HUES48 (cell line): ENCODE data around the gene IGDCC3.

Source experiments
- H3K27ac ChIP-seq: one replicate; pipeline ENCODE4 v1.7.0; 2013; ENCODE audit warnings: low read depth, low read length, inconsistent platforms
- H3K27me3 ChIP-seq: 2 replicates; pipeline ENCODE4 v1.6.1; 2013; ENCODE audit warnings: mild to moderate bottlenecking, low read length; ENCODE audit not compliant: control insufficient read depth, insufficient read depth
- H3K36me3 ChIP-seq: 2 replicates; pipeline ENCODE4 v1.6.1; 2013; ENCODE audit warnings: low read length; ENCODE audit not compliant: control insufficient read depth, insufficient read depth
- H3K4me1 ChIP-seq: 2 replicates; pipeline ENCODE4 v1.6.1; 2013; ENCODE audit warnings: mild to moderate bottlenecking, low read length; ENCODE audit not compliant: control insufficient read depth, insufficient read depth
- H3K4me3 ChIP-seq: 2 replicates; pipeline ENCODE4 v1.5.1; 2013; ENCODE audit warnings: mild to moderate bottlenecking, low read depth, low read length
- H3K9ac ChIP-seq: 2 replicates; pipeline ENCODE4 v1.6.1; 2013; ENCODE audit warnings: mild to moderate bottlenecking, low read depth, low read length, moderate library complexity
- H3K9me3 ChIP-seq: 2 replicates; pipeline ENCODE4 v1.6.1; 2013; ENCODE audit warnings: low read length; ENCODE audit not compliant: control insufficient read depth, insufficient read depth

Gene IGDCC3

DNA sequence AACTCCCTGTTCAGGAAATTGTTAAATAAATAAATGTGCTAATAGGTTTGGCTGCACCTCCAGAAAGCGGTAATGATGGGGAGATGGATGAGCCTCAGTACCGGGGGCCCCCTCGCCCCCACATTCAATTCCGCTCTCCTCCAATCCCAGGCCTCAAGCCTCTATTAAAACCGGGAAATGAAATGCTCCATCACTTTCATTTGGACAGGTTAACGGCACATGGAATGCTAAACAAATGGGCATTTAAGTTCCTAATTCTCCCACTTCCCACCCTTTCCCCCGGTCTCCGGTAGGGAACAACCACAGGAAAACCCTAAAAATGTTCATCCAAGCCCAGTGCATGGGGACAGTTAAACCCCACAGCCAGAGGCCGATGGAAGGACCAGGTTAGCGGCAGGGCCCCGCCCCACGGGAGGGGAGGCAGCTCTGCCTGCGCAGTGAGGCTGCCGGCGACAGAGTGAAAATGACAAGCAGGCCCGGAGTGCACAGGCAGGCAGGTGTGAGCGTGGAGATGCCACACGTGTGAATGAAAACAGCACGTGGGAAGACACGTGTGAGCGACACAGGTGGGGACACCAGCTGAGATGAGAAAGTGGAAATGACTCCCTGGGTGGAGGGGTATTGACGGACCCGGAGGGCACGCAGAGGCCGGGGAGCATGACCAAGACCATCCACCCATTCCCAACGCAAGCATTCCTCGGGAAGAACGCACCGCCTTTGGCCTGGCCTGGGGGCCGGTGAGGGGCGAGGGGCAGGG is 45.2 kb downstream of the IGDCC3 start:
- H3K36me3 ChIP-seq, result no peaks in the 10 kb centered on the region; the same call in 1 of the 2 replicates
- H3K27ac ChIP-seq, result no peak overlapping the region
- H3K4me1 ChIP-seq, result peaks cover 38% of the 10 kb centered on the region
- no peak overlapping the region for H3K9ac ChIP-seq
- no peaks in the 10 kb centered on the region; the same call in 1 of the 2 replicates for H3K27me3 ChIP-seq
- no peaks in the 10 kb centered on the region for H3K9me3 ChIP-seq
- H3K4me3 ChIP-seq, result no peak overlapping the region

DNA sequence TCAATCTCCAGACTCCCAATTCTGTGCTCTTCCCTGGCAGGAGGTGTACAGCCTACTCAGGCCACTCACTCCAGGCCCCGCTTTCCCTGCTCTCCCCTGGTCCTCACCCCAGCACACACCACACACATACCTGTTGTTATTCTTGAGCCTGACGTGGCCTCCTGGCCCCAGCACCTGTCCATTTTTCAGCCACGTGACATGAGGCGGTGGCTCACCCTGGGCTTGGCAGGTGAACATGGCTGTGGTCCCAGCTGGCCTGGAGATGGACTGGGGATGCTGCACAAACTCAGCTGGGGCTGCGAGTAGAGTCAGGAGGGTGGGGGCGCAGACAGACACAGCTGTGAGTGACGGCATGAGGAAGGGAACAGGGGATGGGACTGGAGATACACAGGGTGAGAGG is 46.0 kb downstream of the IGDCC3 start:
- peaks cover 32% of the 10 kb centered on the region for H3K4me1 ChIP-seq
- H3K36me3 ChIP-seq, result no peaks in the 10 kb centered on the region; the same call in 1 of the 2 replicates
- H3K4me3 ChIP-seq, result no peak overlapping the region
- no peaks in the 10 kb centered on the region for H3K9me3 ChIP-seq
- H3K27me3 ChIP-seq, result no peaks in the 10 kb centered on the region; the same call in 1 of the 2 replicates
- no peak overlapping the region for H3K9ac ChIP-seq
- no peak overlapping the region for H3K27ac ChIP-seq

DNA sequence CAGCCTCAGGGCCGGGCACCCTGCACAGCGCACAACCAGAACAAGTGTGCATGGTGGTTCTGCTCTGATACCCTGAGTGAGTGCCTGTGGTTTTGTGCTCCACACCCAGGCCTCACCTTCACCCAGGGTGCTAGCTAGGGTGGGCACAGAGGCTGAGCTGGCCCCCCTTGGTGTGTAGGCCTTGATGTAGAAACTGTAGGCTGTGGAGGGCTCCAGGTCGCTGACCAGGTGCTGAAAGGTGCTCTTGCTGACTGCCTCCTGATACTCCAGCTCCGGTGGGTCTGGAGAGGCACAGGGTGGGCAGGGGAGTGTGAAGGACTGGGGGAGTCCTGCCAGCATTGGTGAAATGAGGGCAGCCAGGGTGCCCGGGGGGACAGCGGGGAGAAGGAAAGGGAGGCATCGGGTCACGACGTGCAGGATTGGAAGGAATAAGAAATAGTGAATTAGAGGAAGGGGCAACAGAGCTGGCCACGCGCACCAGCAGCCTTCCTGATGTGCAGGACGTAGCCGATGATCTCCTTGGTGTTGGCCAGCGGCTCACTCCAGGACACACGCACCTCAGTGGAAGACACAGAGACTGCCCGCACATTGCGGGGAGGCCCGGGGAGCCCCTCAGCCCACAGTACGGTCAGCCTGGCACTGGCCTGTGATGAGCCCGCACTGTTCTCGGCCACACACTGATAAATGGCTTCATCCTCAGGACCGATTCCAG is 46.7 kb downstream of the IGDCC3 start:
- Histone ChIP-seq H3K4me3 (no peak overlapping the region), H3K9ac (no peak overlapping the region), H3K27ac (no peak overlapping the region), H3K4me1 (peaks cover 27% of the 10 kb centered on the region), H3K27me3 (no peaks in the 10 kb centered on the region; the same call in 1 of the 2 replicates), H3K36me3 (no peaks in the 10 kb centered on the region; the same call in 1 of the 2 replicates), H3K9me3 (no peaks in the 10 kb centered on the region)

DNA sequence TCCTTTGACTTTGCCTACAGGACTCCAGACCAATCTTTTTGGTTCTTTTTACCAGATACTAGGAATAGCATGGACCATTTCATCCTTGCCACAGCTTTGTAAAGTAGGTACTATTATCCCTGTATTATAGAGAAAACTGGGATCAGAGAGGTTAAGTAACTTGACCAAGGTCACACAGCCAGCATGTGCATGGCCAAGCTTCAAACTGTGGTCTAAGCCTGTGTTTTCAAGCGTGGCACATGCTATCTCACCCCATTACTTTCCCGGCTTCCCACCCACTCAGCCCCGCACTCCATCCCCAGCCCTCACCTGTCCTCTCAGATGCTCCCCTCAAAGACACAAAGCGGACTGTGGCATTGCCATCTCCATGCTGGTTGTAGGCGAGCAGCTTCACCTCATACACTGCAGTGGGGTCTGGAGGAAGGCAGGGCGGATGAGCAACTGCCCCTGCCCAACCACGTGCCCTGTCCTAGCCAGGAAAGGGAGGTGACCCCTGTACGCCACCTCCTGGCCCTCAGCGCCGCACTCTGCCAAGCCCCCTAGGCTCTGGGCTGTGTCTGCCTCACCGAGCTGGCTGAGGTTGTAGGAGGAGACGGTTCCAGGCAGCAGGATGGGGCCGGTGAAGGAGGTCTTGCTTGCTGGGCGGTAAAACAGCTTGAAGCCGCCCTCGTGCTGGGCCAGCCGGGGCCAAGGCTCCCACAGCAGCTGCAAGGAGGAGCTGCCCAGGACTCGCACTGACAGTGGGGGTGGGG is 47.6 kb downstream of the IGDCC3 start:
- H3K4me3 ChIP-seq, result no peak overlapping the region
- no peak overlapping the region for H3K9ac ChIP-seq
- no peaks in the 10 kb centered on the region; the same call in 1 of the 2 replicates for H3K36me3 ChIP-seq
- H3K9me3 ChIP-seq, result no peaks in the 10 kb centered on the region
- H3K4me1 ChIP-seq, result peaks cover 24% of the 10 kb centered on the region
- H3K27ac ChIP-seq, result no peak overlapping the region
- no peaks in the 10 kb centered on the region for H3K27me3 ChIP-seq

DNA sequence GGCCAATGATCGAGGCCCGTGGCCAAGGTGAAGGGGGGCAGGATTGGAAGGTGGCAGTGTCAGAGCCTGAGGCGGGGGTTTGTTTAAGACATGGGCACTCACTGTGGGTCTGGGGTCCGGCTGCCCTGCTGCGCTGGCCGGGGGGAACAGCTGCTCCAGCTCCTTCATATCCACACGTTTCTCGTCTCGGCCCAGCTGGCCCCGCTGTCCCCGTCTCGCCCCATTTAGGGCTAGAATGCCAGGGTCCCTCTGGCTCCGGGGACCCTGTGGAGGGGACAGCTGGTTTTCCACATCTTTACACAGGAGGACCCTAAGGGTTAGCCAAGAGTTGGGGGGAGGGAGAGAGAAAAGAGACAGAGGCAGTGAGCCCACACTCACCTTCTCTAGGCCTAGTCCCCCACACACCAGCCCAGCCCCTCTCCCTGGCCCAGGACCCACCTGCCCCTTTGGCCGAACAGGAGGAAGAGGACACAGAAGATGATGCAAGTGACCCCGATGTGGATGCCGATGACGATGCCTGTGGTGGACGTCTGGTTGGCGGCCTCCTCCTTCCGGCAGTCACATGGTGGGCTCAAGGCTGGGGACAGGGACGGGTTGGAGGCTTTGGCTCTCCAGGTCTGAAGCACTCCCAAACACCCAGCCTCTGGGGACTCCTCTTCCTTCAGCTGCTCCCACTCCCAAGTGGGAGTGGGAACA is 48.4 kb downstream of the IGDCC3 start:
- H3K9me3 ChIP-seq, result no peaks in the 10 kb centered on the region
- no peak overlapping the region for H3K9ac ChIP-seq

GRCh38 chr15:65328506-65329287 is 49.1 kb downstream of the IGDCC3 start:
- Histone ChIP-seq H3K4me1 (peaks cover 9% of the 10 kb centered on the region), H3K9me3 (no peaks in the 10 kb centered on the region), H3K9ac (no peak overlapping the region), H3K27ac (no peak overlapping the region), H3K4me3 (no peak overlapping the region), H3K36me3 (no peaks in the 10 kb centered on the region; the same call in 1 of the 2 replicates), H3K27me3 (no peaks in the 10 kb centered on the region)

More for the DNA sequence above, 48.4 kb downstream of the IGDCC3 start:
- Histone ChIP-seq H3K27me3 (no peaks in the 10 kb centered on the region), H3K4me1 (peaks cover 17% of the 10 kb centered on the region), H3K36me3 (no peaks in the 10 kb centered on the region; the same call in 1 of the 2 replicates), H3K27ac (no peak overlapping the region), H3K4me3 (no peak overlapping the region)

DNA sequence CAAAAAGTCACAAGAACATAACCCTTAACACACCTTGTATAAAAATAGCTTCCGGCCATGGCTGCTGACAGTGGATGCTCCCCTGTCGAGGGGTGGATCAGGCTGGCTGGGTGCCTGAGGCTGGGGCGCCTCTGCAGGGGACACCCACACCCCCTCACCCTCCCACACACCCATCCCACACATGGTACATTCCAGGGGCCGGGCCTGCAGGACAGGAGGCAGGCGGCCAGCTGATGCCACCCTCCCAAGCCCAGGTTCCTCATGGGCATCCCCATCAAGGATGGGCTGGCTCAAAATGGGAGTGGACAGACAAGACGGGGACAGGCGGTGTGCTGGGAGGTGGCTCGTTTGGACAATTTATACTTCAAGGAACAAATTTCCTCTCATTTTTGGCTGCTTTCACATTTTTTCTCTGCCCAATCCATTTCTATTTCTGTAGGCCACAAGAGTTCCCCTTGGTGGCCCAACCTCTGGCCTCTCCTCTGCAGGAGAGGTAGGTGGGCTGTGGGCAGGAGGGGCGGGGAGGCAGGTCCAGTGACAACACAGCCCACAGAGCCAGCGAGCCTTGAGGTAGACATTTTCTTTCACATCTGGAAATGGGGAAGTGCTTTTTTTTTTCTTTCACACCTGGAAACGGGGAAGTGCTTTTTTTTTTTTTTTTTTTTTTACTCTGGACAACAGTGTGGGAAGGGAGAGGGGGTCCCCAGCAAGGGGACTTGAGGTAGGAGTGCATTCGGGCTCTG is 50.0 kb downstream of the IGDCC3 start:
- Histone ChIP-seq H3K9me3 (no peaks in the 10 kb centered on the region), H3K27ac (no peak overlapping the region), H3K4me1 (peaks cover 5% of the 10 kb centered on the region; the same call in 1 of the 2 replicates), H3K9ac (no peak overlapping the region), H3K4me3 (no peak overlapping the region), H3K36me3 (no peaks in the 10 kb centered on the region; the same call in 1 of the 2 replicates), H3K27me3 (no peaks in the 10 kb centered on the region)

GRCh38 chr15:65326818-65327217 is 51.0 kb downstream of the IGDCC3 start:
- Histone ChIP-seq H3K27me3 (no peaks in the 10 kb centered on the region), H3K36me3 (no peaks in the 10 kb centered on the region; the same call in 1 of the 2 replicates), H3K4me3 (no peak overlapping the region), H3K9ac (no peak overlapping the region), H3K4me1 (peaks cover 5% of the 10 kb centered on the region; the same call in 1 of the 2 replicates), H3K9me3 (no peaks in the 10 kb centered on the region), H3K27ac (no peak overlapping the region)

DNA sequence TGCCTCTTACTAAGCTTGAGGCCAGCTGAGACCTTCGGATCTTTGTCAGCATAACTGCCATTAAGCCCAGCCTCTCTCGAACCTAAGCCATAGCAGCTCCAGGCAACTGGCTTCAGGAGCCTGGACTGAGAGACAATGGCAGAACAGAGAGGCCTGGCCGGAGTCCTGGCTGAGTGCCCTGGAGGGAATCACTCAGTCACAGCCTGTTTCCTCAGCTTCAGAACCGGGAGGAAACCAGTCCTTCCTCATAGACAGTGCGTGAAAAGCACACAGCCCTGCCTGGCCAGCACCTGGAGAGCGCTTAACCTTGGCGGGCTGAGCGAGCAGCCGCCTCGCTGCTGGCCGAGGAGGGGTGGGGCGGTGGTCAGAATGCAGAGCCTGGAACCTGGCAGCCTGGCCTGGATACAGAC is 51.7 kb downstream of the IGDCC3 start:
- Histone ChIP-seq H3K4me3 (no peak overlapping the region), H3K27me3 (no peaks in the 10 kb centered on the region), H3K9me3 (no peaks in the 10 kb centered on the region), H3K36me3 (no peaks in the 10 kb centered on the region), H3K27ac (peak overlapping the region; percentile 11), H3K4me1 (peaks cover 5% of the 10 kb centered on the region; the same call in 1 of the 2 replicates), H3K9ac (no peak overlapping the region)
